Fibroblast of skin of right biceps (primary cell): ENCODE data around the gene CACNB2.

Source experiments
- DNase-seq: peaks from one replicate; pipeline ENCODE4 v3.0.0-alpha.2; 2013

CACNB2 gene

DNA sequence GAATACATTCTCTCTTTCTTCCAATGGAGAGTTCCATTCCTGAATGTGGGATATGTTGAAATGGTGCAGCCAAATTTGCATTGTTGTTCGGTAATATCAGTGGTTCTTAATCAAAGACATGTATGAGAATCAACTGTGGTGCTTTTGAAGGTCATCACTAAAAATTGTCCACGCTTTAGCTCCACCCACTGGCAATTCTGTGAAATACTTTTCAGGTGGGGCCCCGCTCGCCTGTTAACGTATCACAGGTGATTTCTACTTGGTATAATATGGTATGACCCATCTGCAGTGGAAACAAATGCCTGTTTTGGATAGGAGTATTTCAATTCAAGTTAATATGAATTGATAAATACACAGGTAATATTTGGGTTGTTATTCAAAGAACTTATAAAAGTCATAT is 332.8 kb downstream of the CACNB2 start:
- DNase-seq, result no peak

DNA sequence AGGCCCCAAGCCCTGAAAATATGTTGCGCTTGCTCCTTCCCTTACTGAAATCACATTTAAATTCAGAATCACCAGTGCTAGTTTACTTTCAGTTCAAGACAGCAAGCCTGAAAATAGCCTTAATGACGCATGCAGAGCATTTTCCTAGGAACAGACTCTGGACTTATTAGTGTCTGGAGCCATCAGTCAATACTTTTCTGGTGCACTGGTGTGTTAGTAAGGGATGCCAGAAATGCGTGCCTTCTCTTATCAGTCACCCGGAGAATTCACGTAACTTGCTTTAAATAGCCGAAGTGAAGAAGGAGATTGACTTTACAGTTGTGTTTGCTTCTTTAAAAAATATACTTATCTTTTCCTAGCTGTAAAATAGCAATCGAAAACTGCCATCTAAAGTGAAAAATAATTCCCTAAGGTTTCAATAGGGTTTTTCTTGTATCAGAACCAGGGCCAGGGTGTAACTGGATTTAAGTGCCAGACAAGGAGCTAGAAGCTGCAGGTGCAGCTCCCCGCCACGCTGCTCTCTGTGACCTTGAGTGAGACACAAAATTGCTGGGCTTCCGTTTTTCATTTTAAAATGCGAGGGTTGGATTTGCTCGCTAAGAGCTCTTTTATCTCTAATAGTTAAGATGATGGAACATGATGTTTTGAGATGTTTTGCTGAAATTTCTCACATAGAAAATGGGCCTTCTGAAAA is 333.3 kb downstream of the CACNB2 start:
- no peak for DNase-seq

DNA sequence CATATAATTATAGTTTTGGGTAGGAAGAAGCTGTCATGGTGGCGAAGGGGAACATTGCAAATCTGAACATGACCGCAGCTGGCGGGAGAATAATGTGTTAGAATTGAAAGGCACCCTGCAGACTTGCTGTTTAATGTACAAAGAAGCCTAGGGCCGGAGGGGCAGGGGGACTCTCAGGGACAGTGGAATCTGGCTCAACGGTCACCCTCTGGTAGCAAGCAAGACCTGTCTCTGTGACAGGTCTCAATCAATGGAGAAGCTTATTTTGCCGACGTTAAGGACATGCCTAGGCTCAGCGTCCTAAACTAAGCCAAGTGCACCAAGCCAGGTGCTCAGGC is 333.9 kb downstream of the CACNB2 start:
- DNase-seq, result no peak

DNA sequence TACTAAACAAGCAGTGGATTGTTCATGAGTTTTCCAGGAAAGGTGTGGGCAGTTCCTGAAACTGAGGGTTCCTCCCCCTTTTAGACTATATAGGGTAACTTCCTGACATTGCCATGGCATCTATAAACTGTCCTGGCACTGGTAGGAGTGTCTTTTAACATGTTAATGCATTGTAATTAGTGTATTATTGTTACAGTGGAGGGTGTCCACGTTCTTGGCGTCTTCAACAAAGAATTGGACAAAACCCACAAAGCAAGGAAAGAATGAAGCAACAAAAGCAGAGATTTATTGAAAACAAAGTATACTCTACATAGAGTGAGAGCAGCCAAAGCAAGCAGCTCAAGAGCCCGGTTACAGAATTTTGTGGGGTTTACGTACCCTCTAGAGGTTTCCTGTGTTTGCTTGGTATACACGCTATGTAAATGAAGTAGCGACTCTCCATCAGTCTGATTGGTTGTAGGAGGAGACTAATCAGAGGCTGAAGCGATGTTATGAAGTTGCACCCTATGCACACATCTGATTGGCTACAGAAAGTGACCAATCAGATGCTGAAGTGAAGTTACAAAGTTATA is 335.9 kb downstream of the CACNB2 start:
- DNase-seq, result no peak

DNA sequence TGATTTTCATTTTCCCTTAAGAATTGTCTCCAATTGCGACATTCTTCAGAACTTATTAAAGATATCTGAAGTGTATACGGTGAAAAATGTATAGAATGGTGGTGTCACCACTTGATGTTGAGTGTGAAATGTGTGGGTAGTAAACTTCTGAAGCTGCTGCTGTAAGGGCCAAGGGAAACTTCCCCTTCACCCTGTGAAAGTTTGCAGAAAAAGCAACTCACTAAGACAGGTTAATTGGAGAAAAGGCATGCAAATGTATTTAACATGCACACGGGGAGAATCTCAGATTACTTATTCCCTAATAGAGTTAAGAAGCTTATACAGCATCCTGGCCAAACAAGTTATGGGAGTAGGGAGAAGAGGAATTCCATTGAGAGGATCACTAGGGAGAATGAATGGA is 338.1 kb downstream of the CACNB2 start:
- no peak for DNase-seq

DNA sequence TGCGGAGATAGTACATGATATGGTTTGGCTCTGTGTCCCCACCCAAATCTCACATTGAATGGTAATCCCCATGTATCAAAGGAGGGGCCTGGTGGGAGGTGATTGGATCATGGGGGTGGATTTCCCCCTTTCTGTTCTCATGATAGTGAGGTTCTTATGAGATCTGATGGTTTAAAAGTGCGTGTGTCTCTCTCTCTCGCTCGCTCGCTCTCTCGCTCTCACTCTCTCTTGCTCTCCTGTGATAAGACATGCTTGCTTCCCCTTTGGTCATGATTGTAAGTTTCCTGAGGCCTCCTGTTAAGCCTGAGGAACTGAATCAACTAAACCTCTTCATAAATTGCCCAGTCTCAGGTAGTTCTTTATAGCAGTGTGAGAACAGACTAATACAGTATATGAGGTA is 339.3 kb downstream of the CACNB2 start:
- DNase-seq, result no peak

DNA sequence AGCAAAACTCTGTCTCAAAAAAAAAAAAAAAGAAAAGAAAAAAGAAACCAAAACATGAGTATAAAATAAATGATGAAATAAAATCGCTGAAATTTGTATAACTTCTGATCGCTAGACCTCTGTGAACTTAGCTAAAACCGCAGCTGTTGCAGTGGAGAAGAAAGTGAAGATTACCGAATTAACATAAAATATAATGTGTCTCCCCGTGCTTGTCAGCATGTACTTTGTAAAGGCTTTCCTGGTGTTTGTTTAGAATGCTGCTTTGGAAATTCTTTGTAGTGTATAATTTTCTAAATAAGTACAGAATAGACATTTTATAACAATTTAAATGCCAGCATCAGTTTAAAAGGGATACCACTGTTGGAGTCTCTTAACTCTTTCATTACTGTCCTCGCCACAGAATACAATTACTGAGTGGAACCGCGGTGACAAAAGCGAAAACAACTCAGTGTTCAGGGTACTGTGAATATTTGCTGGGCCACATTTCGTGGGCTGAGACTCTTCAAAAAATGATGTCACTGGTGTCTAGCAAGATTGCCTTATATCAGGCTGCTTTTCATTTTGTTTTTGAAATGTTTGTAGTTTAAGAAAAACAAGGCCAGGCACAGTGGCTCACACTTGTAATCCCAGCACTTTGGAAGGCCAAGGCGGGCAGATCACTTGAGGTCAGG is 343.4 kb downstream of the CACNB2 start:
- DNase-seq, result no peak

DNA sequence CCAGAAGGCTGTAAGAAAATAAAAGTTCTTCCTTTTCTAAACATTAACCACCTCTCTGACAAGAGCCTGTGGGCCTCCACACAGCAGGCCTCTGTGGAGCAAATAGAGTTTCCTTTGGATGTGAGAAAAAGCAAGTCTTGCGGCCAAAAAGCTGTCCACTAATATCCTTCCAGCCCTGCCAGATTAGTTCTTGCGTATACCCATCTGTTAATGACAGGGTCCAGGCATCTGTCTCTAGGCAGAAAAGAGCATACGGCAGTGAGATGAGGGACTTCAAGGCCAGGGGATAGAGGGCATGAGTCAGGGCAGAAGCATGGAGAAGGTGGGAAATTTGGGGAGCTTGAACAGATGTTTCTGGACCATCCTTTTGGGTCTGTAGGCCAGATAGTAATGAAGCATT is 346.2 kb downstream of the CACNB2 start:
- DNase-seq, result no peak

DNA sequence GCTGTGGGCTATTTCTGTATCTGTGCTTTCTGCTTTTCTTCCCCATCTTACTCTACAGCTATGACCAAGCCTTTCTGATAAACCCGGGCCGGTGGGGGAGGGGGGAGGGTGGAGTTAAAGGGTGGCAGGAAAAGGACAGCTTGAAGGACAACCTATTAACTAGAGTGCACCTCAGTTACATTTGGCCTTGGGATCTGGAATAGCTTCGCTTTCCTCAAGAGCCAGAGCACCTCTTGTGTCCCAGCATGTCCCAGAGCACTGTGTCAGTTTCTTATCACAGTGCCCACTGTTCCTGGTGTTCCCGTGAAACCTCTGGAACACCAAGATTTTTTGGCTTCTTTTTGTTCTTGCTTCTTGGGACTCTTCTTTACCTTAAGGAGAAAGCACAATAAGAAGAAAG is 350.5 kb downstream of the CACNB2 start:
- no peak for DNase-seq

DNA sequence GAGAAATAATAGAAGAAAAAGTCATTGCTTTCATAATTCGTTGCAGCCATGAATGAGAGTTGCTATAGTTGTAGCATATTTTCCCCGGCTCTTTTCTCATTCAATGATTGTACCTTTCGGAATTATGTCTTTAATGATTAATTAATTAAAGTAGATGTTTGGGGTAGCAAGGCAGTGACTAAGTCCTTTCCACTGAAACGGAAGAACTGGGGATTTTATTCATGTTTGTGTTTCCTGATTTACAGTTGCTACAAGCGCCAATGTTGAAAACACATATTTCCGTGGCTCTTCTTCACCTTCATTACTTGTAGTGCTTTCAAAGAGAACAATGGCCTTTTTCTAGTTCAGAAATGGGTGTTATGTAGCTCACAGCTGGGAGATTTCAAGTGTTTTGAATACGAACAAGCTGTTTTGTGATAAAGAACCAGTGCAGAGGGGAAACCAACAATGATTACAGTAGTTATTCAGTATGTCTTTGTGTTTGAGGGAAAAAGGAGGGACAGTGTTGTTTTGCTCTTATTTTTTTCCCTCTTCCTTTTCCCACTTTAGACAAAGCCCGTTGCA is 357.7 kb downstream of the CACNB2 start:
- no peak for DNase-seq

DNA sequence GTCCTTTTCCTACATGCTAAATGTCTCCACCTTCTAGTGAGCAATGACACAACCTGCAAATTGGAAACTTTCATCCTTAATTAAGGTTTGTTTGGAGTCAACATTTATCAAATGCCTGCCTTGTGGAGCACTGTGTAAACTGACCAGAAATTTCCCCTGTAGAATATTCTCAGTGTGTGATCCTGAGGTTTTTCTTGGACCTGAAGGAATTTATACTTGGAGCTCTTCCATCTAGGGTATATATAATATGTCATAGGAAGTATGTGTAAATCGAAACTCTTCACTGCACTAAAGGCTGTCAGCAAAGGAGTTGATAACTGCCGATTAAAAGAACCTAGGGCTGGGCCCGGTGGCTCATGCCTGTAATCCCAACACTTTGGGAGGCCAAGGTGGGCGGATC is 358.8 kb downstream of the CACNB2 start:
- DNase-seq, result peak; percentile 42

DNA sequence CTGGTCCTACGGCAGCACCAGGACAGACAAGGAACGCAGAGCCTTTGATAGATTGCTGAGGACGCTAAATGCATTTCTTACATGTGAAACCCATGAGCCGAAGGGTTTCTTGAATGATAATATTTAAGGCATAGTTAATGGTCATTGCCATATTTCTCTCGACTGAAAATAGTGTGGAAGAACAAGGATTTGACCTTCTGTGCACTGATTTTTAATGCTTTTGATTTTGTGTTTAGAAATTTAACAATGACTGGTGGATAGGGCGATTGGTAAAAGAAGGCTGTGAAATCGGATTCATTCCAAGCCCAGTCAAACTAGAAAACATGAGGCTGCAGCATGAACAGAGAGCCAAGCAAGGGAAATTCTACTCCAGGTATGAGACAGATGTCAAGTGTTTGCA is 360.4 kb downstream of the CACNB2 start:
- DNase-seq, result no peak

DNA sequence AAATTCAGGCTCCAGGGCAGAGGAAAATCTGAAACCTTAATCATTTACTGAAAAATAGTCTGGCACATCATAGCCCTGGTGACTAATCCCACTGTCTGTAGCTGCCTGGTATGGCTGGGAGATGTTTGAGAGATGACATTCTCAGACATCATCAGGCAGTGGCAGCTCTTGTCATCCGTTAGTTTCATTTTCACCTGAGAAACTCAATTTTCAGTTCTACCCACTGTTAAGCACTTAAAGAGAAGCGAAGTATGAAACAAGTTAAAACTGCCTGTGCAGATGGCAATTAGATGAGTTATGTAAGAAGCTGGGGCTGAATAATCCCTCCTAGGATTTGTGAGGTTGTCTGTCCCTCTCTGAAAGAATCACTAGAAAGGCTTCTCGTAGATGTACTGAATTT is 361.0 kb downstream of the CACNB2 start:
- peak; percentile 69 for DNase-seq

DNA sequence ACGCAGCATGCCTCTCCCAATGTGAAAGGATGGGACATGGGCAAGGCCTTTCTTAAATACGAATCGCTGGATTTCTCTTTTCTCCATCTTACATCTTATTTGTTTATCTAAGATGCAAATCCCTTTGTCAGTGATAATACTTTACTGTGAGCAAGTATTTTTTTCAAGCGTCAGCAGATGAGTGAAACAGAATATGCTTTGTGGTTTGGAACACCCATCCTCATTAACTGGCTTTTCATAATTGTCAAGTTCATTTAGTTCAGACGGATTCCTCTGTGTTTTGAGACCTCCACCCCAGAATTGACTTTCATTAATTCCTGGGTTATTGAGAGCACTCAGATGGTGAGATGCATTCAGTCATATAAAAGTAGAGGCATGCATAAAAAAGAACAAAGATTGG is 361.4 kb downstream of the CACNB2 start:
- DNase-seq, result no peak

DNA sequence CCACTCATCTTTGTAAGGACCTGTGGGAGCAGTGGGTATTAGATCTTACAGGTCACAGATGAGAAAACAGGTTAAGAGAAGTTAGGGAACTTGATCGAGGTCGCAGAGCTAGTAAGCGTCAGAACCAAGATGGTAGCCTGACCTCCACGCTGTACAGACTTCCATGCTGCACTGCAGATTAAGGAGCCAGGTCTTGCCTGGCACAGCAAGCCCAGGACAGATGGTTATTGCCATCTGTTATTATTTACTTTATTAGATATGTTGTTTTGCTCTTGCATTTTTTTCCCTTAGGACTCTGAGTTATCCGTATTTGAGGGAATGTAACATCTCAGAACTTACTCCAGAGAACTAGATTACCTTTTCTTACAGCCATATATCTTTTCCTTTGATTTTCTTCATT is 363.9 kb downstream of the CACNB2 start:
- DNase-seq, result no peak

DNA sequence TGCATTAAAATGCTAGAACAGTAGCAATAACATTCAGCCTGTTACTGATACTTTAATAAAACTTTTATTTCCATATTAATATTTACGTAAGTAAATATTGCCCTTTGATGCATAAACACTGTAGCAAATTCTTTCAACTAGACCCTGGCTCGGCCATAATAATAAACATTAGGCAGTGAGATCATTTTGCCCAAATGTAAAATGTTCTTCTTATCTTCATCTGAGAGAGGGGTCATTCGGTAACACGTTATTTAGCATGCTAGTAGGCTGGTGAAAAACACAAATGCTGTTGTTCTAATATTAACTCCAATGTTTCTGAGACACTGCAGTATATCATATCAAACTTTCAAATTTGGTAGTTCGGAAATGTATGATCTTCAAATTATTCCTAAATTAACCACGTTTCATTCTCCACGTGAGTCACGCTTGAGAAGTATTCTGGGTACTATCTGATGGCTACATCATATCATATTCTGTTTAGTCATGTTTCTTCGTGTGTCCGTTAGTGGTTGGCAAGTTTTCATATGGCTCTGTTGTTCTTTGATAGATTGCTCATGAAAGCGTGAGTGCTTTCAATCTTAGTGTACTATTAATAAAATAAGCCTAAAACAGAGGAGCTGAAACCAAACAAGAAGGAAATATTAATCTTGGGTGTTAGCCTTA is 365.4 kb downstream of the CACNB2 start:
- peak; percentile 26 for DNase-seq

DNA sequence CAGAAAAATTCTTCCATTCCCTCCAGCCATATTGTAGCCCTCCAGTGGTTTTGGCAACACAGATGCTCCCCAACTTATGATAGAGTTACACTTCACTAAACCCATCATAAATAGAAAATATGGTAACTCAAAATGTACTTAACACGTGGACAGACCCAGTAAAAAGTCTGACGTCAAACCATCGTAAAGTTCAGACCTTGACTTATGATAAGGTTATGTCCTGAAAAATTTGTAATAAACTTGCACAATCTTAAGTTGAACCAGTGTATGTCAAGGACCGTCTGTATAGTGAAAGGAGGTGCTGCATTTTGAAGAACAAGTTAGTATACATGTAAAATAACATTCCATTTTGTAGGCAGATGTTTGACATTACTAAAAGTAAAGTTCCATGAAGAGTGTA is 368.4 kb downstream of the CACNB2 start:
- no peak for DNase-seq

DNA sequence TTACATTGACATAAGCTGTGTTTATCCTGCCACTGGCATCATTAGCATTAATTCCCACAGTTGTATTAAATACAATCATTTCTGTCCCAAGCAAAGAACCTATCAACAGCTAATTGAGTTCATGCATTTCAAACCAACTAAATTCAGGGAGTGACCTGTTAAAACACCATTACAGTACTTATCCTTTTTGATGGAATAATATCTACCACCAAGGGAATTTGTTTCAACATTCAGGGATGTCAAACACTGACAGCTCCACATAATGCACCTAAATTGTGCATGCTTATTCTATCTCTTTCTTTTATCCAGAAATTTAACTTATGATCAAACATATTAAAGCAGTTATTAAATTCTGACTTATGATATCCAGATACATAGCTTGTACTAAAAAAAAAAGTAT is 374.3 kb downstream of the CACNB2 start:
- DNase-seq, result no peak

DNA sequence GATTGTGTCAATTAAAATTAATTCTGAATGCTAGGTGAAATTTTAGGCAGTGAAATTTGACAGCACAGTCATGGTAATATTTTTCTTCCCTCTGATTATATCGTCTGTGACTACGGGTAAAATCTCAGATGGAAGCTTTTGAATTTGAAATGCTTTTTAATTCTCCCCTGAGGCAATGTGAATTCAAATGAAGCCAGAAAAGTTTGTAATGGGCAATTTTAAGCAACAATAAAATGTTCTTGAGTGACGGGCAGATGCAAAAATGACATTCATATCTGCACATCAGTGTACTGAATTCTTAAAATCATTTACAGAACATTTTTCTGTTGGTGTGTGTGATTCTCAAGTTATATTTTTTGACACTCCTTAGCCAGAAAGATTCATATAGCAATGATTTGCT is 376.6 kb downstream of the CACNB2 start:
- no peak for DNase-seq

DNA sequence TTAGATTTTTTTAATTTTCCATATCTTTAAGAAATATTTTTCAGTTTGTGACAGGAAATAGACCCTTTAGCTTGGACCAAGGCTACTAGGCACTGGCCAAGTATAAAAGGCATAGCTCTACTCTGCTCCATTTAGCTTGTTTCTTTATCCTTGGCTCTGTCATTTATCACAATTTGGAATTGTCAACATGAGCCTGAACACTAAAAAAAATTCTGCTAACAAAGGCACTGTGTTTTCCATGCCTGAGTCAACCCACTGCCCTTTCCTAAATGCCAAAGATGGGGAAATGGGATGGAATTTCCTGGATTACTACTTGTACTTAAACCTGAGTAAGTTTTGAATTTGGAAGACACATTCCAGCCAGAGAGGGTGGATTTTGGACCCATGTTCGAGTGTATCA is 382.8 kb downstream of the CACNB2 start:
- peak; percentile 13 for DNase-seq

DNA sequence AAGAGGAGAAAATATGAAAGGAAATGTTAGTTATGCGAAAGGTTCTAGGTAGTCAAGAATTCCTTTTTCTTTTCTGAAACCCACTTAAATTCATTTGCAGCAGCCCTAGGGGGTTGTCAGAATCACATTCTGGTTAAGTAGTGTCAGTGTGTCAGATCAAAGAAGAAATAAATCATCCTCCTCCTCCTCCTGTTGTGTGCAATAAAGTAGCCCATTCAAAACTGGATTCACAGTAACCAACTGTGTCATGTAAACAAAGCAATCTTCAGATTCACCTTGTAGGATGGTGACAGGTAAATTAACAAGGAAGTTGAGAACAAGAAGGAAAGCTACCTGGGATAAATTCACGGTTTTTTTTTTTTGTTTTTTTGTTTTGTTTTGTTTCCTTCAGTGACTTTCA is 383.6 kb downstream of the CACNB2 start:
- DNase-seq, result no peak

DNA sequence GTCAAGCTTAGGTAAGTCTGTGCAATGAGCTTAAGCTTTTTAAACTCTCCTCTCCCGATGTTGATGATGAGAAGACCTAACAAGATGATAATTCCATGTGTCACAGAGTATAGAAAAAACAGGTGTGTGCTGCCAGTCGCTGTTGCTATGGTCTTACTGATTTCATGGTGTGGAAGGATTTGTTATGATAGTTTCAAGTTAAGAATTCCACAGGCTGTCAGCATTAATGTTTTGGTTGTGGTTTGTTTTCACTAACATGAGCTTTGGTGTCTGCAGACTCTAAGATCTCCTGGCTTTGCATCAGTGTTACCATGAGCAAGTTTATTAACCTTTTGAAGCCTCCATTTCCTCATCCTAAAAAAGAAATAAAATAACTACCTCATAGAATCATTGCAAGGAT is 387.5 kb downstream of the CACNB2 start:
- DNase-seq, result no peak

DNA sequence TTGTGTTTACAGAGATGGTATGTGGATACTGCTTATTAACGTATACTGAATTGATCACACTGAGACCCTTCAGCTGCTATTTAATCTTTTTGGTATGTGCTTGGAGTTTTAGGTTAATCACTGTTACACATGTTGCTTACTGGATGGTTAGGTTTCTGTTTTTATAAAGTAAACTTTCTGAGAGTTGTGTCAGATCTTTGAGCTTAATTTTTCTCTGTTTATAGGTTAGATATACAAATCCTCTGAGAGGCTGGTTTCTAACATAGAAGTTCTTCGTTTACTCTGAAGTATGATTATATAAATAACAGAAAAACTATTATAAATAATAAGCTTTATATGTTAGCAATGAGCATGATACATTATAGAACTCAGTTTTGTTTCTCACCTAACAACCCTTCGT is 388.1 kb downstream of the CACNB2 start:
- no peak for DNase-seq
